K562 treated with DMSO at 1 percent for 4 hours (cell line): ENCODE data around the gene ZNF148. TPM values are rescaled to one million over a fixed set of nuclear protein-coding genes. Genes with fewer than 3 reads are reported as not detected.

Experiments
- total RNA-seq: library from RNA; unstranded; fragments of 300-600 nt; gene quantifications from 2 replicates; pipeline ENCODE4 v1.2.3, GENCODE V29; 2022; ENCODE audit not compliant: insufficient read depth

The ZNF148 gene
- total RNA-seq: 3.2 and 3.5 TPM in 2 replicates

GRCh38 chr3:125374996-125375941, at the start of gene ZNF148:
Gene ZNF148 (minus strand): TSS chr3:125375325. CDS start chr3:125313640, 61,685 bp downstream.

GRCh38 chr3:125212509-125213363, 162.4 kb downstream of the ZNF148 start, which contains the start of gene SLC12A8:
Gene SLC12A8 (minus strand): TSS chr3:125212748. CDS start chr3:125211349, 1,399 bp downstream.

Other genes starting within 250 kb of the ZNF148 start
- gene SLC12A8, start 162.6 kb downstream of the ZNF148 start, total RNA-seq: not detected in 2 replicates
- 21.4 and 22.8 TPM in 2 replicates for gene SNX4, start 144.9 kb upstream of the ZNF148 start, total RNA-seq
- 3.9 and 4.0 TPM in 2 replicates for gene OSBPL11, start 220.2 kb upstream of the ZNF148 start, total RNA-seq